H1 (cell line): Measurements from ENCODE around the gene KLF16. TPM values are rescaled to one million over a fixed set of nuclear protein-coding genes. Genes with fewer than 3 reads are reported as not detected.

Experiments
- KDM5A ChIP-seq: fragments of 200-600 bp; IDR thresholded peaks from 2 replicates; pipeline ENCODE4 v1.7.1; 2012; ENCODE audit warnings: mild to moderate bottlenecking, low read length, inconsistent platforms, mixed read lengths
- RNF2 ChIP-seq: fragments of 200-900, 300-1000 bp; sonication (generic); IDR thresholded peaks from 2 replicates; pipeline ENCODE4 v1.7.1; 2016; ENCODE audit warnings: borderline replicate concordance, low read depth, mild to moderate bottlenecking, antibody characterized with exemption, low read length; ENCODE audit not compliant: poor library complexity, severe bottlenecking; ENCODE audit errors: missing control alignments
- SAP30 ChIP-seq: fragments of 300-600 bp; sonication (generic); IDR thresholded peaks from 2 replicates; pipeline ENCODE4 v1.7.1; 2012; ENCODE audit warnings: low read length, moderate library complexity, mild to moderate bottlenecking, inconsistent platforms; ENCODE audit not compliant: insufficient read depth, insufficient replicate concordance
- TAF7 ChIP-seq: optimal IDR thresholded peaks from 2 replicates; pipeline ENCODE3; 2011; ENCODE audit warnings: low read depth, mild to moderate bottlenecking, inconsistent platforms, low read length, moderate library complexity, borderline replicate concordance
- TBP ChIP-seq: IDR thresholded peaks from 2 replicates; pipeline ENCODE4 v1.6.1; 2011; ENCODE audit warnings: low read depth, low read length, improper control_type of control experiment
- polyA plus RNA-seq, 7 experiments: library from polyadenylated mRNA; depleted of rRNA in 3 of 7; stranded (reverse) in 5 of 7; unstranded in 2 of 7; fragments of >200 nt in 5 of 7; fragments of 200-250 nt in 2 of 7; gene quantifications; 1 replicate in 5 of 7; 2 replicates in 1 of 7; 4 replicates in 1 of 7; pipeline versions ENCODE4 v1.2.1 to v1.2.3, GENCODE V29; 2011 to 2013; ENCODE audit warnings: missing spikeins in 2 of 7, mixed read lengths in 2 of 7
- total RNA-seq: library from RNA; stranded (reverse); fragmentation: NEBNext Ultra II Directional; extraction: Animal tissue kit (Norgen Biotek cat#: 25700); gene quantifications from 2 replicates; pipeline ENCODE4 v1.2.1, GENCODE V29; 2021

The KLF16 gene
- total and polyA plus RNA-seq, 2 of the 8 experiments (the other 6 are each of a cell fraction or from before 2014, with no cell fraction given): 14.3 to 45.9 TPM

- TF ChIP-seq TAF7: no peak
- no peak for TF ChIP-seq SAP30
- no peak for TF ChIP-seq RNF2
- TF ChIP-seq KDM5A: no peak
- TF ChIP-seq TBP: no peak
Measured at GRCh38 chr19:1824252-1824622, 39.1 kb downstream of the KLF16 start (continued).
